Osteocyte (in vitro differentiated cells): ENCODE results near the gene BSCL2. TPM values are rescaled to one million over a fixed set of nuclear protein-coding genes. Genes with fewer than 3 reads are reported as not detected.
A peak's percentile ranks its signal among the peaks of the same experiment; 100 is the strongest.

Source experiments
- DNase-seq: peaks from one replicate; pipeline ENCODE4 v3.0.0; 2021; ENCODE audit warnings: mixed read lengths; ENCODE audit not compliant: unreplicated experiment; ENCODE audit errors: extremely low spot score
- H3K27ac Mint-ChIP-seq: one replicate; pipeline ENCODE4 v1.8.0; 2021; ENCODE audit warnings: mild to moderate bottlenecking, mixed read lengths; ENCODE audit not compliant: unreplicated experiment
- H3K27me3 Mint-ChIP-seq: one replicate; pipeline ENCODE4 v1.8.0; 2021; ENCODE audit warnings: mixed read lengths; ENCODE audit not compliant: unreplicated experiment
- H3K36me3 Mint-ChIP-seq: one replicate; pipeline ENCODE4 v1.8.0; 2021; ENCODE audit warnings: mixed read lengths; ENCODE audit not compliant: unreplicated experiment
- H3K4me1 Mint-ChIP-seq: one replicate; pipeline ENCODE4 v1.8.0; 2021; ENCODE audit warnings: mixed read lengths; ENCODE audit not compliant: unreplicated experiment
- H3K4me3 Mint-ChIP-seq: one replicate; pipeline ENCODE4 v1.8.0; 2021; ENCODE audit warnings: mild to moderate bottlenecking, moderate library complexity, mixed read lengths; ENCODE audit not compliant: unreplicated experiment
- H3K9me3 Mint-ChIP-seq: one replicate; pipeline ENCODE4 v1.8.0; 2021; ENCODE audit warnings: mixed read lengths; ENCODE audit not compliant: unreplicated experiment
- total RNA-seq: library from RNA; stranded (reverse); gene quantifications from 2 replicates; pipeline ENCODE4 v1.2.1, GENCODE V29; 2021
- TF ChIP-seq, protein P1 (sequence below): fragments of 200-600 bp; sonication (generic); IDR thresholded peaks from 2 replicates; pipeline ENCODE4 v1.5.0; 2021; ENCODE audit warnings: antibody characterized with exemption, mild to moderate bottlenecking, moderate library complexity

Gene BSCL2
- total RNA-seq, 1 donor from 2014 or later: 54.1 TPM

DNA sequence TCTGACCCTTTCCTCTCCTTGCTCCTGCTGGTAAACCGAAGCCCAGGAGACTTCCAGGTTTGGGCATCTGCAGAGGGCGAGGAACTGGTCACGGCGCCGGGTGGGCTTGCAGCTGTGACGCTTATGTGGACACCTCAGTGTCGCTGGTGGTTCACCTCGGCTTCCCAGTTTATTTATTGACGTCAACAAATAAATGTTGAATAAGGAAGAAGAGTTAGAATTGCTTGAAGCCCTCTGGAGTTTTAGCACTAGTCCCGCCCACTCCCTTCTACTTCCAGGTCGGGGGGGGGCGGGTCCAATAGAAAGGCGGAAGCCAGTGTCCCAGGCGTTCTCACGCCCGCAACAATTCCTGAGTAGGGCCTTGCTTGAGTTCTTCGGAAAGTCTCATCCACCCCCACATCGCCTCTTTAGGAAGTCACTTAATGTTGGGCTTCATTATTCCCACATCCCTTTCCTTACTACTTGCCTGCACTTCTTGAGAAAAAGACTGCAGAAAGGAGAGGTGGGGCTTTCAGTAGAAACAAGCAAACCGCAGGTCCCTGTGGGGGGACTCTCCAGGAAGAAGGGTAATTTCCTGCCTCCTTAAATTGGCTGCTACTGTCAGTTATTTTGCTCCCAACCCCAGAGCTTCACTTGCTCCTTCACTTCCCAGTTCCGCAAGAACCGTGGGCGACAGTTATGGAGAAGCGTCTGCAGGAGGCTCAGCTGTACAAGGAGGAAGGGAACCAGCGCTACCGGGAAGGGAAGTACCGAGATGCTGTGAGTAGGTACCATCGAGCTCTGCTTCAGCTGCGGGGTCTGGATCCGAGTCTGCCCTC, 21.2 kb upstream of the BSCL2 start, which contains the start of gene TTC9C:
TTC9C (plus strand) TSS at position 316 of the 818 bp plus-strand sequence; CDS start at position 679, 363 bp downstream.
- TF ChIP-seq, protein P1, sequence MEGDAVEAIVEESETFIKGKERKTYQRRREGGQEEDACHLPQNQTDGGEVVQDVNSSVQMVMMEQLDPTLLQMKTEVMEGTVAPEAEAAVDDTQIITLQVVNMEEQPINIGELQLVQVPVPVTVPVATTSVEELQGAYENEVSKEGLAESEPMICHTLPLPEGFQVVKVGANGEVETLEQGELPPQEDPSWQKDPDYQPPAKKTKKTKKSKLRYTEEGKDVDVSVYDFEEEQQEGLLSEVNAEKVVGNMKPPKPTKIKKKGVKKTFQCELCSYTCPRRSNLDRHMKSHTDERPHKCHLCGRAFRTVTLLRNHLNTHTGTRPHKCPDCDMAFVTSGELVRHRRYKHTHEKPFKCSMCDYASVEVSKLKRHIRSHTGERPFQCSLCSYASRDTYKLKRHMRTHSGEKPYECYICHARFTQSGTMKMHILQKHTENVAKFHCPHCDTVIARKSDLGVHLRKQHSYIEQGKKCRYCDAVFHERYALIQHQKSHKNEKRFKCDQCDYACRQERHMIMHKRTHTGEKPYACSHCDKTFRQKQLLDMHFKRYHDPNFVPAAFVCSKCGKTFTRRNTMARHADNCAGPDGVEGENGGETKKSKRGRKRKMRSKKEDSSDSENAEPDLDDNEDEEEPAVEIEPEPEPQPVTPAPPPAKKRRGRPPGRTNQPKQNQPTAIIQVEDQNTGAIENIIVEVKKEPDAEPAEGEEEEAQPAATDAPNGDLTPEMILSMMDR: no peak
- Mint-ChIP-seq H3K36me3 (peaks cover 15% of the 10 kb centered on the region), H3K9me3 (no peaks in the 10 kb centered on the region), H3K4me3 (peak within 1 kb of the TSS; percentile 88), H3K27ac (peak within 1 kb of the TSS; percentile 99), H3K27me3 (no peaks in the 10 kb centered on the region), H3K4me1 (peaks cover 50% of the 10 kb centered on the region)
- peak; percentile 91 for DNase-seq

DNA sequence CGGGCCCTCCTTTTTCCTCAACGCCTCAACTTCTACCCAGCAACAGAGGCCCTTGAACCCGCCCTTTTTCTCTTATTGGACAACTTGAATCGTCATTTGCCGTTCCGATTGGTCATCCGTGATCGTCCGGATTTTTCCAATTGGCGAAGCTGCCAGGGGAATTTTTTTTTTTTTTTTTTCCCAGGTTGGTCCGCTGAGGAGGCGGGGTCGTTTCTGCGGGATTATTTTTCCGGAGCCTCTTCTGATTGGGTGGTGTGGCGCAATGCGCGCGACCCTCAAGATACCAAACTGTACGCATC, 20.6 kb upstream of the BSCL2 start:
- Mint-ChIP-seq H3K36me3 (peaks cover 15% of the 10 kb centered on the region), H3K9me3 (no peaks in the 10 kb centered on the region), H3K4me3 (peak overlapping the region; percentile 88), H3K27ac (peak overlapping the region; percentile 99), H3K4me1 (peaks cover 49% of the 10 kb centered on the region), H3K27me3 (no peaks in the 10 kb centered on the region)
- TF ChIP-seq, protein P1: no peak
- DNase-seq: peak; percentile 94

GRCh38 chr11:62727165-62727871, 20.1 kb upstream of the BSCL2 start, which contains the start of gene HNRNPUL2:
TSS of gene HNRNPUL2 (minus strand) at chr11:62727457. CDS start at chr11:62727156, 301 bp downstream.
- H3K36me3 Mint-ChIP-seq: peaks cover 20% of the 10 kb centered on the region
- peaks cover 47% of the 10 kb centered on the region for H3K4me1 Mint-ChIP-seq
- H3K27me3 Mint-ChIP-seq: no peaks in the 10 kb centered on the region
- H3K4me3 Mint-ChIP-seq: peak within 1 kb of the TSS; percentile 88
- DNase-seq: peak; percentile 99
- peak within 1 kb of the TSS; percentile 99 for H3K27ac Mint-ChIP-seq
- H3K9me3 Mint-ChIP-seq: no peaks in the 10 kb centered on the region
- TF ChIP-seq, protein P1: no peak

- Mint-ChIP-seq H3K27ac (peak overlapping the region; percentile 99), H3K9me3 (no peaks in the 10 kb centered on the region), H3K36me3 (peaks cover 25% of the 10 kb centered on the region), H3K27me3 (no peaks in the 10 kb centered on the region), H3K4me3 (peak overlapping the region; percentile 88), H3K4me1 (peaks cover 50% of the 10 kb centered on the region)
- no peak for DNase-seq
- TF ChIP-seq, protein P1: no peak
Measured at GRCh38 chr11:62726915-62727164, 19.6 kb upstream of the BSCL2 start.
